SU-DHL-6 (cell line): ENCODE measurements around the gene ACTMAP.
"Not testable (repeated sequence)": the region's sequence is repeated elsewhere in the genome, so short reads cannot be mapped to it uniquely, and the experiment has no call there.

ENCODE experiments used
- CTCF ChIP-seq: fragments of 200-600 bp; sonication (generic); IDR thresholded peaks from one replicate; pipeline ENCODE4 v1.5.1; 2017; ENCODE audit warnings: antibody characterized with exemption, mild to moderate bottlenecking, low read length, moderate library complexity; ENCODE audit not compliant: insufficient read depth, poor library complexity, severe bottlenecking
- EZH2phosphoT487 ChIP-seq: fragments of 200-600 bp; sonication (generic), shearing (Covaris generic); conservative IDR thresholded peaks from 2 replicates; pipeline ENCODE4 v1.6.1; 2018; ENCODE audit warnings: mild to moderate bottlenecking, antibody characterized with exemption, low read length, moderate library complexity, mixed read lengths

GRCh38 chr19:40730065-40730464 lies 20.2 kb downstream of the ACTMAP start:
- not testable (repeated sequence) for TF ChIP-seq EZH2phosphoT487, CTCF
